Chondrocyte (in vitro differentiated cells): ENCODE measurements around the gene C2orf80. TPM values are rescaled to one million over a fixed set of nuclear protein-coding genes. Genes with fewer than 3 reads are reported as not detected.
"Not testable (repeated sequence)": the region's sequence is repeated elsewhere in the genome, so short reads cannot be mapped to it uniquely, and the experiment has no call there.

Experiments used
- DNase-seq: peaks from one replicate; pipeline ENCODE4 v3.0.0; 2021; ENCODE audit warnings: mixed read lengths, low spot score
- H3K27ac Mint-ChIP-seq: one replicate; pipeline ENCODE4 v1.8.0; 2021; ENCODE audit warnings: mild to moderate bottlenecking, moderate library complexity, mixed read lengths; ENCODE audit not compliant: unreplicated experiment
- H3K27me3 Mint-ChIP-seq: 2 replicates; pipeline ENCODE4 v1.8.0; 2021; ENCODE audit warnings: low read depth, mixed read lengths
- H3K36me3 Mint-ChIP-seq: 2 replicates; pipeline ENCODE4 v1.8.0; 2021; ENCODE audit warnings: low read depth, mixed read lengths
- H3K4me1 Mint-ChIP-seq: 2 replicates; pipeline ENCODE4 v1.8.0; 2021; ENCODE audit warnings: low read depth, mild to moderate bottlenecking, mixed read lengths
- H3K4me3 Mint-ChIP-seq: one replicate; pipeline ENCODE4 v1.8.0; 2021; ENCODE audit warnings: mild to moderate bottlenecking, moderate library complexity, mixed read lengths; ENCODE audit not compliant: unreplicated experiment
- H3K9me3 Mint-ChIP-seq: 2 replicates; pipeline ENCODE4 v1.8.0; 2021; ENCODE audit warnings: low read depth, mixed read lengths
- CTCF ChIP-seq: fragments of 200-600 bp; sonication (generic); IDR thresholded peaks from 2 replicates; pipeline ENCODE4 v1.5.0; 2021; ENCODE audit warnings: antibody characterized with exemption, mild to moderate bottlenecking, moderate library complexity
- total RNA-seq: library from RNA; stranded (reverse); gene quantifications from 3 replicates; pipeline ENCODE4 v1.2.1, GENCODE V29; 2021

C2orf80 gene
- total RNA-seq, 1 donor from 2014 or later = not detected

- Mint-ChIP-seq H3K9me3 (peaks cover 2% of the 10 kb centered on the region), H3K36me3 (no peaks in the 10 kb centered on the region), H3K4me1 (peaks cover 5% of the 10 kb centered on the region), H3K4me3 (no peak overlapping the region), H3K27ac (no peak overlapping the region), H3K27me3 (no peaks in the 10 kb centered on the region)
- TF ChIP-seq CTCF = no peak
- no peak for DNase-seq
Observed at GRCh38 chr2:208142925-208143799, 46.7 kb downstream of the C2orf80 start.

- peaks cover 6% of the 10 kb centered on the region for H3K9me3 Mint-ChIP-seq
- H3K36me3 Mint-ChIP-seq = no peaks in the 10 kb centered on the region
- H3K27ac Mint-ChIP-seq = no peak overlapping the region
- DNase-seq = no peak
- H3K27me3 Mint-ChIP-seq = no peaks in the 10 kb centered on the region
- H3K4me3 Mint-ChIP-seq = no peak overlapping the region
- no peak for TF ChIP-seq CTCF
- H3K4me1 Mint-ChIP-seq = peaks cover 5% of the 10 kb centered on the region
Observed at GRCh38 chr2:208142240-208142924, 47.4 kb downstream of the C2orf80 start.

GRCh38 chr2:208139447-208139846 is 50.4 kb downstream of the C2orf80 start:
- no peaks in the 10 kb centered on the region for H3K36me3 Mint-ChIP-seq
- H3K9me3 Mint-ChIP-seq = peaks cover 6% of the 10 kb centered on the region
- no peak overlapping the region for H3K27ac Mint-ChIP-seq
- no peaks in the 10 kb centered on the region for H3K27me3 Mint-ChIP-seq
- H3K4me3 Mint-ChIP-seq = no peak overlapping the region
- TF ChIP-seq CTCF = no peak
- H3K4me1 Mint-ChIP-seq = peaks cover 5% of the 10 kb centered on the region
- DNase-seq = no peak

GRCh38 chr2:208138334-208138733 is 51.5 kb downstream of the C2orf80 start:
- not testable (repeated sequence) for H3K36me3 Mint-ChIP-seq, H3K27me3 Mint-ChIP-seq, DNase-seq, H3K27ac Mint-ChIP-seq, H3K4me1 Mint-ChIP-seq, H3K9me3 Mint-ChIP-seq, H3K4me3 Mint-ChIP-seq

DNA sequence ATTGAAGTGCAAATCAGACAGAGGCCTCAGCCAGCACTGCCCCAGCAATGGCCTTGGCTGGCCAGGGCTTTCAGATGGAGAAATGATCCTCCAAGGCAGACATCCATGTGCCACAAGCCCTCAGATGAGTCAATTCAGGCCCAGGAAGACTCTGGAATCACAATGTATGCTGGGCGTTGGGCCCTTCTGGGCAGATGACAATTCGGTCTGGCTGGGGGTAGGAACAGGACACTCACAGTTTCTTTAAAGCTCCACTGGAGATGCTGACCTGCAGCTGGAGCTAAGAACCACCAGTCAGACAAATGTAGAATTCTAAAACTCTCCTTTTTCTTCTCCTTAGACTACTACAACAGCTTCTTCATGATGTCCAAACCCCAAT is 53.1 kb downstream of the C2orf80 start:
- no peaks in the 10 kb centered on the region for H3K36me3 Mint-ChIP-seq
- DNase-seq = no peak
- TF ChIP-seq CTCF = no peak
- no peak overlapping the region for H3K27ac Mint-ChIP-seq
- no peaks in the 10 kb centered on the region for H3K27me3 Mint-ChIP-seq
- no peak overlapping the region for H3K4me3 Mint-ChIP-seq
- H3K4me1 Mint-ChIP-seq = no peaks in the 10 kb centered on the region
- H3K9me3 Mint-ChIP-seq = peaks cover 6% of the 10 kb centered on the region
